Astrocyte (in vitro differentiated cells and primary cell): Measurements from ENCODE around the gene EFTUD2. TPM values are rescaled to one million over a fixed set of nuclear protein-coding genes. Genes with fewer than 3 reads are reported as not detected.

ENCODE experiments used
- DNase-seq: peaks from one replicate; pipeline ENCODE4 v3.0.0-alpha.2; 2010; ENCODE audit warnings: low read depth
- FAIRE-seq: peaks from 2 replicates; lab custom pipeline; 2011; peaks lifted over from hg19 to GRCh38; lab: Jason Lieb, UNC
- H2AFZ ChIP-seq: 2 replicates; pipeline ENCODE4 v1.6.0; 2012; ENCODE audit warnings: low read depth, low read length, inconsistent platforms
- H3K27ac ChIP-seq: 2 replicates; pipeline ENCODE4 v1.5.1; 2011; ENCODE audit warnings: low read depth, low read length, inconsistent platforms
- H3K27me3 ChIP-seq: 2 replicates; pipeline ENCODE4 v1.6.0; 2011; ENCODE audit warnings: low read length, inconsistent platforms; ENCODE audit not compliant: insufficient read depth
- H3K36me3 ChIP-seq: 2 replicates; pipeline ENCODE4 v1.5.1; 2011; ENCODE audit warnings: low read length, inconsistent platforms; ENCODE audit not compliant: insufficient read depth
- H3K4me1 ChIP-seq: 2 replicates; pipeline ENCODE4 v1.5.1; 2011; ENCODE audit warnings: low read length, inconsistent platforms; ENCODE audit not compliant: insufficient read depth
- H3K4me2 ChIP-seq: 2 replicates; pipeline ENCODE4 v1.6.0; 2012; ENCODE audit warnings: low read length, inconsistent platforms
- H3K4me3 ChIP-seq: 2 replicates; pipeline ENCODE4 v1.5.1; 2011; ENCODE audit warnings: low read depth, mild to moderate bottlenecking, low read length, inconsistent platforms; ENCODE audit not compliant: insufficient read depth
- H3K79me2 ChIP-seq: 2 replicates; pipeline ENCODE4 v1.6.0; 2012; ENCODE audit warnings: mild to moderate bottlenecking, low read length, inconsistent platforms; ENCODE audit not compliant: insufficient read depth
- H3K9ac ChIP-seq: 2 replicates; pipeline ENCODE4 v1.6.0; 2012; ENCODE audit warnings: mild to moderate bottlenecking, low read length, inconsistent platforms
- H3K9me3 ChIP-seq: 2 replicates; pipeline ENCODE4 v1.5.1; 2012; ENCODE audit warnings: low read depth, mild to moderate bottlenecking, low read length, inconsistent platforms; ENCODE audit not compliant: insufficient read depth
- H4K20me1 ChIP-seq: 2 replicates; pipeline ENCODE4 v1.6.0; 2012; ENCODE audit warnings: low read length, inconsistent platforms; ENCODE audit not compliant: insufficient read depth
- H3K27ac Mint-ChIP-seq: one replicate; pipeline ENCODE4 v1.8.0; 2021; ENCODE audit warnings: mild to moderate bottlenecking, mixed read lengths; ENCODE audit not compliant: unreplicated experiment
- H3K27me3 Mint-ChIP-seq: one replicate; pipeline ENCODE4 v1.8.0; 2021; ENCODE audit warnings: low read depth, mixed read lengths; ENCODE audit not compliant: unreplicated experiment
- H3K36me3 Mint-ChIP-seq: one replicate; pipeline ENCODE4 v1.8.0; 2021; ENCODE audit warnings: low read depth, mixed read lengths; ENCODE audit not compliant: unreplicated experiment
- H3K4me1 Mint-ChIP-seq: one replicate; pipeline ENCODE4 v1.8.0; 2021; ENCODE audit warnings: low read depth, mixed read lengths; ENCODE audit not compliant: unreplicated experiment
- H3K4me3 Mint-ChIP-seq: one replicate; pipeline ENCODE4 v1.8.0; 2021; ENCODE audit warnings: mild to moderate bottlenecking, moderate library complexity, mixed read lengths; ENCODE audit not compliant: unreplicated experiment
- H3K9me3 Mint-ChIP-seq: one replicate; pipeline ENCODE4 v1.8.0; 2021; ENCODE audit warnings: mild to moderate bottlenecking, mixed read lengths; ENCODE audit not compliant: unreplicated experiment
- CTCF ChIP-seq: IDR thresholded peaks from 2 replicates; pipeline ENCODE4 v1.5.1; 2011; ENCODE audit warnings: low read depth, mild to moderate bottlenecking, inconsistent platforms, low read length, moderate library complexity; ENCODE audit not compliant: insufficient read depth
- EZH2 ChIP-seq: IDR thresholded peaks from 2 replicates; pipeline ENCODE4 v1.6.1; 2012; ENCODE audit warnings: mild to moderate bottlenecking, low read length, inconsistent platforms; ENCODE audit not compliant: insufficient read depth
- total RNA-seq: library from RNA; stranded (reverse); gene quantifications from 2 replicates; pipeline ENCODE4 v1.2.1, GENCODE V29; 2021

The EFTUD2 gene
- total RNA-seq, 1 donor from 2014 or later: 129 TPM

GRCh38 chr17:44927696-44928095 lies 28.5 kb upstream of the EFTUD2 start:
- H3K36me3 Mint-ChIP-seq: no peaks in the 10 kb centered on the region
- no peak for DNase-seq

GRCh38 chr17:44926821-44927525 lies 27.7 kb upstream of the EFTUD2 start:
- Mint-ChIP-seq H3K4me1 (no peaks in the 10 kb centered on the region), H3K4me3 (no peak overlapping the region), H3K9me3 (no peaks in the 10 kb centered on the region), H3K27ac (no peak overlapping the region), H3K27me3 (peaks cover 27% of the 10 kb centered on the region), H3K36me3 (no peaks in the 10 kb centered on the region)
- H4K20me1 ChIP-seq: no peaks in the 10 kb centered on the region
- no peak for DNase-seq
- H3K9ac ChIP-seq: no peak overlapping the region
- no peak overlapping the region for H2AFZ ChIP-seq
- no peak overlapping the region for H3K27ac ChIP-seq
- H3K4me1 ChIP-seq: no peaks in the 10 kb centered on the region
- no peak overlapping the region for H3K4me3 ChIP-seq
- no peak overlapping the region for H3K4me2 ChIP-seq
- no peaks in the 10 kb centered on the region for H3K27me3 ChIP-seq
- H3K79me2 ChIP-seq: no peaks in the 10 kb centered on the region
- no peak for TF ChIP-seq CTCF
- TF ChIP-seq EZH2: no peak
- H3K9me3 ChIP-seq: no peaks in the 10 kb centered on the region
- peaks cover 6% of the 10 kb centered on the region for H3K36me3 ChIP-seq
- FAIRE-seq: no peak

More at GRCh38 chr17:44927696-44928095, 28.5 kb upstream of the EFTUD2 start:
- Histone ChIP-seq H3K79me2 (no peaks in the 10 kb centered on the region), H3K27me3 (no peaks in the 10 kb centered on the region), H3K36me3 (peaks cover 6% of the 10 kb centered on the region), H3K9ac (no peak overlapping the region), H3K4me2 (no peak overlapping the region), H3K4me3 (no peak overlapping the region), H4K20me1 (no peaks in the 10 kb centered on the region), H3K4me1 (no peaks in the 10 kb centered on the region), H2AFZ (no peak overlapping the region), H3K9me3 (no peaks in the 10 kb centered on the region), H3K27ac (no peak overlapping the region)
- H3K27me3 Mint-ChIP-seq: peaks cover 24% of the 10 kb centered on the region
- TF ChIP-seq CTCF: no peak
- no peak for TF ChIP-seq EZH2
- no peak for FAIRE-seq
- H3K27ac Mint-ChIP-seq: no peak overlapping the region
- no peaks in the 10 kb centered on the region for H3K4me1 Mint-ChIP-seq
- no peak overlapping the region for H3K4me3 Mint-ChIP-seq
- H3K9me3 Mint-ChIP-seq: no peaks in the 10 kb centered on the region
